COLO668 (cell line): ENCODE results near the gene MFRP.

ENCODE experiments used
- DNase-seq: peaks from one replicate; lab custom pipeline; 2025; ENCODE audit not compliant: unreplicated experiment; lab: John Stamatoyannopoulos, UW

The MFRP gene

GRCh38 chr11:119319136-119319699, 27.3 kb downstream of the MFRP start:
- DNase-seq, result no peak

GRCh38 chr11:119318240-119319135, 28.0 kb downstream of the MFRP start:
- DNase-seq, result no peak

- no peak for DNase-seq
Observed at GRCh38 chr11:119317592-119318239, 28.8 kb downstream of the MFRP start.

GRCh38 chr11:119316729-119317591, 29.5 kb downstream of the MFRP start, which contains the start of gene MCAM:
MCAM (minus strand) TSS chr11:119317130; CDS start chr11:119317101, 29 bp downstream.
- DNase-seq, result peak; percentile 43

- peak; percentile 55 for DNase-seq
Observed at GRCh38 chr11:119316016-119316728, 30.3 kb downstream of the MFRP start.

- peak; percentile 73 for DNase-seq
Observed at GRCh38 chr11:119315131-119316015, 31.1 kb downstream of the MFRP start.

- DNase-seq, result no peak
Observed at GRCh38 chr11:119314726-119315125, 31.8 kb downstream of the MFRP start.

GRCh38 chr11:119310682-119311052, 35.8 kb downstream of the MFRP start:
- no peak for DNase-seq

GRCh38 chr11:119309953-119310681, 36.4 kb downstream of the MFRP start:
- DNase-seq, result no peak

- DNase-seq, result no peak
Observed at GRCh38 chr11:119309411-119309810, 37.1 kb downstream of the MFRP start.

GRCh38 chr11:119307974-119308373, 38.5 kb downstream of the MFRP start:
- DNase-seq, result no peak

- DNase-seq, result no peak
Observed at GRCh38 chr11:119307219-119307618, 39.3 kb downstream of the MFRP start.

GRCh38 chr11:119306373-119306890, 40.1 kb downstream of the MFRP start:
- DNase-seq, result no peak

- DNase-seq, result no peak
Observed at GRCh38 chr11:119305556-119306372, 40.7 kb downstream of the MFRP start.

GRCh38 chr11:119303227-119303718, 43.2 kb downstream of the MFRP start:
- no peak for DNase-seq

GRCh38 chr11:119300198-119300964, 46.1 kb downstream of the MFRP start:
- no peak for DNase-seq

- no peak for DNase-seq
Observed at GRCh38 chr11:119299416-119299815, 47.1 kb downstream of the MFRP start.
